GM23338 (cell line): ENCODE measurements around the gene HTT. TPM values are rescaled to one million over a fixed set of nuclear protein-coding genes. Genes with fewer than 3 reads are reported as not detected.
A peak's percentile ranks its signal among the peaks of the same experiment; 100 is the strongest.

ENCODE experiments used
- ATAC-seq: fragments of 200-7000 bp; cut with Tn5 transposase; 3 replicates; pipeline ENCODE4 v1.9.1; 2020
- DNase-seq: peaks from one replicate; pipeline ENCODE4 v3.0.0-alpha.2; 2015; ENCODE audit warnings: low spot score
- H2AFZ ChIP-seq: fragments of 200-600 bp; sonication (generic); 2 replicates; pipeline ENCODE4 v1.8.0; 2016; ENCODE audit warnings: antibody characterized with exemption, mild to moderate bottlenecking, moderate library complexity
- H3F3A ChIP-seq: fragments of 200-600 bp; sonication (generic); replicated peaks from 2 replicates; pipeline ENCODE4 v1.8.0; 2017; ENCODE audit warnings: antibody characterized with exemption, mixed run types, low read depth
- H3K27ac ChIP-seq: fragments of 200-600 bp; sonication (generic); 2 replicates; pipeline ENCODE4 v1.6.1; 2016; ENCODE audit warnings: low read depth
- H3K27me3 ChIP-seq: fragments of 200-600 bp; sonication (generic); 2 replicates; pipeline ENCODE4 v1.8.0; 2016; ENCODE audit warnings: mild to moderate bottlenecking, mixed run types, moderate library complexity; ENCODE audit not compliant: insufficient read depth
- H3K36me3 ChIP-seq: fragments of 200-600 bp; sonication (generic); 2 replicates; pipeline ENCODE4 v1.8.0; 2016; ENCODE audit warnings: mild to moderate bottlenecking; ENCODE audit not compliant: insufficient read depth
- H3K4me1 ChIP-seq: fragments of 200-600 bp; sonication (generic); 2 replicates; pipeline ENCODE4 v1.8.0; 2016; ENCODE audit warnings: mild to moderate bottlenecking, moderate library complexity; ENCODE audit not compliant: insufficient read depth
- H3K4me2 ChIP-seq: fragments of 200-600 bp; sonication (generic); 2 replicates; pipeline ENCODE4 v1.7.1; 2017; ENCODE audit warnings: mixed run types
- H3K4me3 ChIP-seq: fragments of 200-600 bp; sonication (generic); 2 replicates; pipeline ENCODE4 v1.6.1; 2016; ENCODE audit warnings: mixed run types
- H3K79me2 ChIP-seq: fragments of 200-600 bp; sonication (generic); replicated peaks from 2 replicates; pipeline ENCODE4 v1.8.0; 2017; ENCODE audit warnings: mild to moderate bottlenecking; ENCODE audit not compliant: insufficient read depth
- H3K9me2 ChIP-seq: fragments of 200-600 bp; sonication (generic); 2 replicates; pipeline ENCODE4 v1.8.0; 2017; ENCODE audit not compliant: insufficient read depth
- H4K20me1 ChIP-seq: fragments of 200-600 bp; sonication (generic); replicated peaks from 2 replicates; pipeline ENCODE4 v1.8.0; 2017; ENCODE audit warnings: mild to moderate bottlenecking; ENCODE audit not compliant: insufficient read depth
- H3K27ac Mint-ChIP-seq: 2 replicates; pipeline ENCODE4 v1.8.0; 2020; ENCODE audit warnings: inconsistent platforms, mild to moderate bottlenecking, moderate library complexity, mixed read lengths
- H3K27me3 Mint-ChIP-seq: 3 replicates; pipeline ENCODE4 v1.8.0; 2022; ENCODE audit warnings: low read depth, mild to moderate bottlenecking, moderate library complexity, mixed read lengths, inconsistent platforms; ENCODE audit not compliant: insufficient read depth, poor library complexity
- H3K36me3 Mint-ChIP-seq: 3 replicates; pipeline ENCODE4 v1.8.0; 2021; ENCODE audit warnings: low read depth, mild to moderate bottlenecking, inconsistent platforms, moderate library complexity, mixed read lengths
- H3K4me1 Mint-ChIP-seq: 3 replicates; pipeline ENCODE4 v1.8.0; 2020; ENCODE audit warnings: mild to moderate bottlenecking, inconsistent platforms, mixed read lengths
- H3K4me3 Mint-ChIP-seq: 3 replicates; pipeline ENCODE4 v1.8.0; 2021; ENCODE audit warnings: moderate library complexity, mild to moderate bottlenecking, inconsistent platforms, mixed read lengths
- H3K9me3 Mint-ChIP-seq: 3 replicates; pipeline ENCODE4 v1.8.0; 2020; ENCODE audit warnings: moderate library complexity, mild to moderate bottlenecking, inconsistent platforms, mixed read lengths
- CREB1 ChIP-seq: fragments of 250-450 bp; sonication (Bioruptor Pico); IDR thresholded peaks from 2 replicates; pipeline ENCODE4 v1.5.0; 2020; ENCODE audit warnings: low read depth, mild to moderate bottlenecking, moderate library complexity
- CTCF ChIP-seq, 2 experiments: fragments of 200-600 bp in 1 of 2; sonication (generic) in 1 of 2; conservative IDR thresholded peaks; 2 replicates each; pipeline versions ENCODE4 v1.5.1 to v1.6.1; 2016 to 2017; ENCODE audit warnings: antibody characterized with exemption in 2 of 2, low read depth in 2 of 2, mild to moderate bottlenecking in 2 of 2, moderate library complexity in 1 of 2
- EZH2 ChIP-seq: fragments of 200-600 bp; sonication (generic); IDR thresholded peaks from one replicate; pipeline ENCODE4 v1.8.0; 2017; ENCODE audit warnings: antibody characterized with exemption, mild to moderate bottlenecking, low read depth; ENCODE audit not compliant: unreplicated experiment
- STAT1 ChIP-seq: IDR thresholded peaks from one replicate; pipeline ENCODE4 v1.6.1; 2016; ENCODE audit warnings: antibody characterized with exemption; ENCODE audit not compliant: unreplicated experiment
- ZNF114 ChIP-seq: fragments of 250-450 bp; sonication (Bioruptor Pico); IDR thresholded peaks from 2 replicates; pipeline ENCODE4 v1.5.0; 2020; ENCODE audit warnings: mild to moderate bottlenecking, moderate library complexity
- ZNF331 ChIP-seq: fragments of 250-450 bp; sonication (Bioruptor Pico); IDR thresholded peaks from 2 replicates; pipeline ENCODE4 v1.5.0; 2020; ENCODE audit warnings: low read depth, mild to moderate bottlenecking, moderate library complexity
- ZNF462 ChIP-seq: fragments of 250-450 bp; sonication (Bioruptor Pico); IDR thresholded peaks from 2 replicates; pipeline ENCODE4 v1.5.0; 2020; ENCODE audit warnings: mild to moderate bottlenecking, moderate library complexity
- polyA plus RNA-seq: library from polyadenylated mRNA; unstranded; fragments of >200 nt; fragmentation: Nextera tagmentation; extraction: Ambion mirVana; gene quantifications from 2 replicates; pipeline ENCODE4 v1.2.1, GENCODE V29; 2016
- total RNA-seq: library from RNA; depleted of rRNA; stranded (reverse); fragments of >200 nt; shearing (Covaris generic); gene quantifications from 2 replicates; pipeline ENCODE4 v1.2.3, GENCODE V29; 2014

The HTT gene
- total and polyA plus RNA-seq, 2 experiments from 2014 or later = 26.6 to 67.7 TPM

DNA sequence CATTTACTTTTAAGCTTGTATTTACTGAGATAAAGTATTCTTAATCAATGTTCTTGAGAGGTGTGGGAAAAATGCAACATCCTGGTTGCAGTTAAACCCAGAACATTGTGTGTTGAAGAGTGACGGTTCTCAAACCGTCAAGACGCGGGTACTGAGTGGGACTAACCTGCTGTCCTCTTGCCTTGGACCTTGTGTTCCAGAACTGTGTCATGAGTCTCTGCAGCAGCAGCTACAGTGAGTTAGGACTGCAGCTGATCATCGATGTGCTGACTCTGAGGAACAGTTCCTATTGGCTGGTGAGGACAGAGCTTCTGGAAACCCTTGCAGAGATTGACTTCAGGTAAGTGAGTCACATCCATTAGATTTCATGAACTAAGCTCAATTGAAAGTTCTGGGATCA lies 59.7 kb downstream of the HTT start (continued):
- TF ChIP-seq ZNF462 = no peak
- TF ChIP-seq CREB1 (CRISPR knock-in tag) = no peak
- TF ChIP-seq CTCF (conservative IDR thresholded peaks at IDR 0.05; ENCODE audit: low read depth in 2 of 2) = no peak
- no peak for TF ChIP-seq ZNF114
- no peak for TF ChIP-seq STAT1
- no peak for TF ChIP-seq EZH2

DNA sequence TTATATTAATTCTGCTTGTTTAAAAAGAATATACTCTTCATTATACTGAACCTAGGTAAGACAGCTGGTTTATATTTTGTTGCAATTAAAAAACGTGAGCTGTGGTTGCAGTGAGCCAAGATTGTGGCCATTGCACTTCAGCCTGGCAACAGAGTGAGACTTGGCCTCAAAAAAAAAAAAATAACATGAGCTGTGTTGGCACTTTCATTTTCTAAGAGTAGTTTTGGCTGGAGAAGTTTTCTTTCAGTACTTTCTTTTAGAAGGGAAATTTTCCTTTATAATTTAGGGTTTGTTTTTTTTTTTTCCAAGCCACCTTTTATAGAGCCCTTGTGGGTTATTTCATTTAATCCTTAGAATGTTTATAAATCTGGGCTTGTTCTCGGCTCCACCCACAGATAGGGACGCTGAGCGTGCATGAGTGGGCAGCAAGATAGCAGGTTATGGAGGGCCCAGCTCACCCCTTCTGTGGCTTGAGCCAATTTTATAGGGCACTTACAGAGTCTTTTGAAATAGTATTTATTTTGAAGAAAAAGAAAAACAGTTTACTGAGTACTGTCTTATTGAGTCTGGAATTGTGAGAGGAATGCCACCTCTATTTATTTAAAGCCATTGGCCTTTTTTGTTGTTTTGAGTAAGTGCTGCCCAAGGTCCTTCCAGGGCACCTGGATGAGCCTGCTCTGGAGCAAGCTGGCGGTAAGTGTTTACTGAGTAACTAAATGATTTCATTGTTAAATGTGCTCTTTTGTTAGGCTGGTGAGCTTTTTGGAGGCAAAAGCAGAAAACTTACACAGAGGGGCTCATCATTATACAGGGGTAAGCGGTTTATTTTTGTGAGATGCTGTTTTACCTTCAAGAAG lies 60.9 kb downstream of the HTT start:
- no peaks in the 10 kb centered on the region for H3K9me3 Mint-ChIP-seq
- H3K79me2 ChIP-seq = no peaks in the 10 kb centered on the region
- TF ChIP-seq ZNF331 (CRISPR knock-in tag) = no peak
- no peak overlapping the region for H2AFZ ChIP-seq
- H3K9me2 ChIP-seq = no peaks in the 10 kb centered on the region
- no peak overlapping the region for H3K4me3 ChIP-seq
- ATAC-seq (no peak), DNase-seq (no peak)
- peaks cover 64% of the 10 kb centered on the region for H3K36me3 Mint-ChIP-seq
- H3K4me3 Mint-ChIP-seq = no peak overlapping the region
- H3K4me2 ChIP-seq = no peak overlapping the region
- H3K4me1 Mint-ChIP-seq = no peaks in the 10 kb centered on the region
- no peaks in the 10 kb centered on the region for H3K4me1 ChIP-seq
- H3F3A ChIP-seq = no peaks in the 10 kb centered on the region
- 0 out of 2 replicates have a peak overlapping the region, but pooled peaks have one; percentile 12 for H3K27ac ChIP-seq
- H4K20me1 ChIP-seq = peaks cover 24% of the 10 kb centered on the region
- H3K36me3 ChIP-seq = peaks cover 55% of the 10 kb centered on the region
- no peaks in the 10 kb centered on the region for H3K27me3 Mint-ChIP-seq
- no peaks in the 10 kb centered on the region for H3K27me3 ChIP-seq
- no peak overlapping the region for H3K27ac Mint-ChIP-seq
